Omental fat pad (tissue), 4 donors: ENCODE measurements around the gene DGCR8. TPM values are rescaled to one million over a fixed set of nuclear protein-coding genes. Genes with fewer than 3 reads are reported as not detected.

ENCODE experiments used
- ATAC-seq: fragments of 150-250 bp; one replicate; pipeline ENCODE4 v1.9.1; 2016; ENCODE audit warnings: mild to moderate bottlenecking, moderate library complexity; ENCODE audit not compliant: low FRiP score
- DNase-seq: peaks from one replicate; pipeline ENCODE4 v3.0.0-alpha.2; 2019; ENCODE audit warnings: low spot score
- total RNA-seq, 4 donors: library from RNA; depleted of rRNA; stranded (reverse); fragments of >200 nt; gene quantifications; one replicate each; pipeline ENCODE4 v1.1.0, GENCODE V29; 2016
- TF ChIP-seq, protein P1 (sequence below), 3 donors: fragments of 450-650 bp; IDR thresholded peaks; one replicate each; pipeline ENCODE4 v1.5.1; 2016 to 2017; ENCODE audit warnings: antibody characterized with exemption in 3 of 3, mild to moderate bottlenecking in 3 of 3, moderate library complexity in 2 of 3

Gene DGCR8
- total RNA-seq, 4 donors from 2014 or later: 16.9 to 33.5 (median 24.1) TPM

DNA sequence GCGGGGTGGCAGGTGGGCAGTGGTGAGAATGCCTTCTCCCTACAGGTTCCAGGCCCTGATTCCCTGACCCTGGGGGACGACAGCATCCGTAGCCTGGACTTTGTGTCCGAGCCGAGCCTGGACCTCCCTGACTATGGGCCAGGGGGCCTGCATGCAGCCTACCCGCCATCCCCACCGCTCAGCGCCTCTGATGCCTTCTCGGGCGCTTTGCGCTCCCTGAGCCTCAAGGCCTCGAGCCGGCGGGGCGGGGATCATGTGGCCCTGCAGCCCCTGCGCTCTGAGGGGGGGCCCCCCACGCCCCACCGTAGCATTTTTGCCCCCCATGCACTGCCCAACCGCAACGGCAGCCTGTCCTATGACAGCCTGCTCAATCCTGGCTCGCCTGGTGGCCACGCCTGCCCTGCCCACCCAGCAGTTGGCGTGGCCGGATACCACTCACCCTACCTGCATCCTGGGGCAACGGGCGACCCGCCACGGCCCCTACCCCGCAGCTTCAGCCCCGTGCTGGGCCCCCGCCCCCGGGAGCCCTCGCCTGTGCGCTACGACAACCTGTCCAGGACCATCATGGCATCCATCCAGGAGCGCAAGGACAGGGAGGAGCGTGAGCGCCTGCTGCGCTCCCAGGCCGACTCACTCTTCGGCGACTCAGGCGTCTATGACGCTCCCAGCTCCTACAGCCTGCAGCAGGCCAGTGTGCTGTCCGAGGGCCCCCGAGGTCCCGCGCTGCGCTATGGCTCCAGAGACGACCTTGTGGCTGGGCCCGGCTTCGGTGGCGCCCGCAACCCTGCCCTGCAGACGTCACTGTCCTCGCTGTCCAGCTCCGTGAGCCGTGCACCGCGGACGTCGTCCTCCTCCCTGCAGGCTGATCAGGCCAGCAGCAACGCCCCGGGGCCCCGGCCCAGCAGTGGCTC lies 62.9 kb downstream of the DGCR8 start:
- DNase-seq: no peak
- TF ChIP-seq, protein P1, sequence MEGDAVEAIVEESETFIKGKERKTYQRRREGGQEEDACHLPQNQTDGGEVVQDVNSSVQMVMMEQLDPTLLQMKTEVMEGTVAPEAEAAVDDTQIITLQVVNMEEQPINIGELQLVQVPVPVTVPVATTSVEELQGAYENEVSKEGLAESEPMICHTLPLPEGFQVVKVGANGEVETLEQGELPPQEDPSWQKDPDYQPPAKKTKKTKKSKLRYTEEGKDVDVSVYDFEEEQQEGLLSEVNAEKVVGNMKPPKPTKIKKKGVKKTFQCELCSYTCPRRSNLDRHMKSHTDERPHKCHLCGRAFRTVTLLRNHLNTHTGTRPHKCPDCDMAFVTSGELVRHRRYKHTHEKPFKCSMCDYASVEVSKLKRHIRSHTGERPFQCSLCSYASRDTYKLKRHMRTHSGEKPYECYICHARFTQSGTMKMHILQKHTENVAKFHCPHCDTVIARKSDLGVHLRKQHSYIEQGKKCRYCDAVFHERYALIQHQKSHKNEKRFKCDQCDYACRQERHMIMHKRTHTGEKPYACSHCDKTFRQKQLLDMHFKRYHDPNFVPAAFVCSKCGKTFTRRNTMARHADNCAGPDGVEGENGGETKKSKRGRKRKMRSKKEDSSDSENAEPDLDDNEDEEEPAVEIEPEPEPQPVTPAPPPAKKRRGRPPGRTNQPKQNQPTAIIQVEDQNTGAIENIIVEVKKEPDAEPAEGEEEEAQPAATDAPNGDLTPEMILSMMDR (IDR thresholded peaks at IDR 0.05): no peak
- ATAC-seq: no peak

- TF ChIP-seq, protein P1 (IDR thresholded peaks at IDR 0.05): no peak
- ATAC-seq: no peak
These were observed 64.0 kb downstream of the DGCR8 start for GRCh38 chr22:20143883-20144665.

GRCh38 chr22:20145206-20145831 lies 65.3 kb downstream of the DGCR8 start:
- no peak for DNase-seq
- TF ChIP-seq, protein P1 (IDR thresholded peaks at IDR 0.05): no peak
- no peak for ATAC-seq

More at GRCh38 chr22:20143883-20144665, 64.0 kb downstream of the DGCR8 start:
- no peak for DNase-seq

- no peak for DNase-seq
- TF ChIP-seq, protein P1 (IDR thresholded peaks at IDR 0.05): no peak
- ATAC-seq: no peak
These were observed 65.8 kb downstream of the DGCR8 start for GRCh38 chr22:20145832-20146223.

DNA sequence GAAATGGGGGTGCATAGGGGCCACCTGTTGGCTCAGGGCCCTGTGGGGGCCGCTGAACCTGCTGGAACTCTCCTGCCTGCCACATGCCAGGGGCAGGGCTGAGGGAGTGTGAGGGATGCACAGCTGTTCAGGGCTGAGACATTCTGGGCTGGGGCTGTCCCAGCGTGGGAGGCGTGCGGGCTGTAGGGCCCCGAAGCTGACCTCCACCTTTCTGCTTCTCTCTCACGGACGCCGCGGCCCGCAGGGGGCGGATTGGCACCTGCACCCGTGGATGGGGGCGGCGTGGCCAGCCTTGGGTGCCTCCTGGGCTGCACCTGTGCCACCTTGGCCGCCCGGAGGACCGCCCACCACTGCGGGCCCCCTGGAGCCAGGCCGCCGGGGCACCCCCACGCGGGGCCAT lies 66.7 kb downstream of the DGCR8 start:
- no peak for ATAC-seq

GRCh38 chr22:20147237-20147988 lies 67.4 kb downstream of the DGCR8 start:
- ATAC-seq: no peak
- TF ChIP-seq, protein P1 (IDR thresholded peaks at IDR 0.05): no peak
- no peak for DNase-seq

More for the DNA sequence above, 66.7 kb downstream of the DGCR8 start:
- TF ChIP-seq, protein P1 (IDR thresholded peaks at IDR 0.05): no peak
- DNase-seq: no peak
